ENCODE results near the gene OR10A2. TPM values are rescaled to one million over a fixed set of nuclear protein-coding genes. Genes with fewer than 3 reads are reported as not detected.

Gene OR10A2
- total and polyA plus RNA-seq, 12 donors: not detected

GRCh38 chr11:6920702-6921101, 57.8 kb downstream of the OR10A2 start, which contains the start of gene OR2D3:
OR2D3 (plus strand) TSS chr11:6921002; CDS start chr11:6921002, 0 bp downstream.
- DNase-seq (no peak), ATAC-seq (no peak)
- TF ChIP-seq, protein P1, sequence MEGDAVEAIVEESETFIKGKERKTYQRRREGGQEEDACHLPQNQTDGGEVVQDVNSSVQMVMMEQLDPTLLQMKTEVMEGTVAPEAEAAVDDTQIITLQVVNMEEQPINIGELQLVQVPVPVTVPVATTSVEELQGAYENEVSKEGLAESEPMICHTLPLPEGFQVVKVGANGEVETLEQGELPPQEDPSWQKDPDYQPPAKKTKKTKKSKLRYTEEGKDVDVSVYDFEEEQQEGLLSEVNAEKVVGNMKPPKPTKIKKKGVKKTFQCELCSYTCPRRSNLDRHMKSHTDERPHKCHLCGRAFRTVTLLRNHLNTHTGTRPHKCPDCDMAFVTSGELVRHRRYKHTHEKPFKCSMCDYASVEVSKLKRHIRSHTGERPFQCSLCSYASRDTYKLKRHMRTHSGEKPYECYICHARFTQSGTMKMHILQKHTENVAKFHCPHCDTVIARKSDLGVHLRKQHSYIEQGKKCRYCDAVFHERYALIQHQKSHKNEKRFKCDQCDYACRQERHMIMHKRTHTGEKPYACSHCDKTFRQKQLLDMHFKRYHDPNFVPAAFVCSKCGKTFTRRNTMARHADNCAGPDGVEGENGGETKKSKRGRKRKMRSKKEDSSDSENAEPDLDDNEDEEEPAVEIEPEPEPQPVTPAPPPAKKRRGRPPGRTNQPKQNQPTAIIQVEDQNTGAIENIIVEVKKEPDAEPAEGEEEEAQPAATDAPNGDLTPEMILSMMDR (IDR thresholded peaks at IDR 0.05): no peak
- H3K27ac ChIP-seq: no peak within 1 kb of the TSS
- no peaks in the 10 kb centered on the region for H3K4me1 ChIP-seq
- no peak within 1 kb of the TSS for H3K4me3 ChIP-seq
- peaks cover 0 to 5% (median 0%) of the 10 kb centered on the region in 7 donors for H3K27me3 ChIP-seq
- WGBS, 2 donors: 87 to 91% methylated on average over 1 of the region's 1 CpG
- intact Hi-C loops (cut with DNase I): no loop called here
- no peaks in the 10 kb centered on the region for H3K36me3 ChIP-seq
- peaks cover 0 to 5% (median 0%) of the 10 kb centered on the region in 11 donors for H3K9me3 ChIP-seq

Other genes with a start within 250 kb of the OR10A2 start
- 100 to 1,000 TPM in 2 of 10 donors, 10 to 100 TPM in 8; 56.3 to 132 (median 72.6) TPM for gene TPP1, start 243.6 kb upstream of the OR10A2 start, total RNA-seq
- 10 to 100 TPM; 31.9 to 34.6 TPM for gene TPP1, start 243.6 kb upstream of the OR10A2 start, polyA plus RNA-seq
- gene DCHS1, start 207.2 kb upstream of the OR10A2 start, total RNA-seq: 10 to 100 TPM in 3 of 10 donors, 1 to 10 TPM in 7; 7.1 to 12.4 (median 8.7) TPM
- gene DCHS1, start 207.2 kb upstream of the OR10A2 start, polyA plus RNA-seq: 1 to 10 TPM; 4.1 to 6.7 TPM
- 10 to 100 TPM; 36.7 to 61.4 (median 45.5) TPM for gene MRPL17, start 179.7 kb upstream of the OR10A2 start, total RNA-seq
- gene MRPL17, start 179.7 kb upstream of the OR10A2 start, polyA plus RNA-seq: 10 to 100 TPM; 55.2 to 69.1 TPM
- not detected for gene OR2AG2, start 91.1 kb upstream of the OR10A2 start, total RNA-seq
- not detected for gene OR2AG2, start 91.1 kb upstream of the OR10A2 start, polyA plus RNA-seq
- gene OR2AG1, start 80.0 kb upstream of the OR10A2 start, total RNA-seq: not detected
- not detected for gene OR2AG1, start 80.0 kb upstream of the OR10A2 start, polyA plus RNA-seq
- not detected for gene OR6A2, start 63.4 kb upstream of the OR10A2 start, total RNA-seq
- gene OR6A2, start 63.4 kb upstream of the OR10A2 start, polyA plus RNA-seq: not detected
- gene OR10A5, start 17.4 kb upstream of the OR10A2 start, total RNA-seq: not detected
- gene OR10A5, start 17.4 kb upstream of the OR10A2 start, polyA plus RNA-seq: not detected
- not detected for gene OR10A4, start 13.6 kb downstream of the OR10A2 start, total RNA-seq
- gene OR10A4, start 13.6 kb downstream of the OR10A2 start, polyA plus RNA-seq: not detected
- not detected for gene OR2D2, start 29.4 kb downstream of the OR10A2 start, total RNA-seq
- gene OR2D2, start 29.4 kb downstream of the OR10A2 start, polyA plus RNA-seq: not detected
- gene OR2D3, start 57.9 kb downstream of the OR10A2 start, total RNA-seq: not detected
- gene OR2D3, start 57.9 kb downstream of the OR10A2 start, polyA plus RNA-seq: not detected
- under 1 TPM in 9 of 10 donors, not detected in 1; 0.19 to 0.52 (median 0.33) TPM for gene ZNF215, start 63.4 kb downstream of the OR10A2 start, total RNA-seq
- gene ZNF215, start 63.4 kb downstream of the OR10A2 start, polyA plus RNA-seq: under 1 TPM; 0.15 to 0.19 TPM
- gene ZNF214, start 157.3 kb downstream of the OR10A2 start, total RNA-seq: 1 to 10 TPM in 6 of 10 donors, under 1 TPM in 4; 0.61 to 2.0 (median 1.3) TPM
- gene ZNF214, start 157.3 kb downstream of the OR10A2 start, polyA plus RNA-seq: under 1 TPM; 0.22 to 0.68 TPM
- gene NLRP14, start 157.4 kb downstream of the OR10A2 start, total RNA-seq: under 1 TPM in 2 of 10 donors, not detected in 8; 0.07 to 0.11 TPM
- gene NLRP14, start 157.4 kb downstream of the OR10A2 start, polyA plus RNA-seq: not detected
- not detected for gene RBMXL2, start 225.9 kb downstream of the OR10A2 start, total RNA-seq
- gene RBMXL2, start 225.9 kb downstream of the OR10A2 start, polyA plus RNA-seq: not detected